ENCODE data around the gene JAKMIP3.
"Not testable (repeated sequence)": the region's sequence is repeated elsewhere in the genome, so short reads cannot be mapped to it uniquely, and the experiment has no call there.

The JAKMIP3 gene

GRCh38 chr10:132077091-132077490, 11.3 kb downstream of the JAKMIP3 start (continued):
- TF ChIP-seq ZNF8 (CRISPR knock-in tag; IDR thresholded peaks at IDR 0.05) (no peak), OSR1 (CRISPR knock-in tag; IDR thresholded peaks at IDR 0.05) (no peak), GLIS3 (CRISPR knock-in tag; IDR thresholded peaks at IDR 0.05) (no peak), CSDC2 (CRISPR knock-in tag; IDR thresholded peaks at IDR 0.05) (no peak), ISL1 (CRISPR knock-in tag; IDR thresholded peaks at IDR 0.05) (no peak), ZNF70 (CRISPR knock-in tag; IDR thresholded peaks at IDR 0.05) (no peak), SNAI2 (CRISPR knock-in tag; IDR thresholded peaks at IDR 0.05) (no peak)

GRCh38 chr10:132078746-132079345, 13.1 kb downstream of the JAKMIP3 start:
- no peak for ATAC-seq
- TF ChIP-seq PPARA (CRISPR knock-in tag; IDR thresholded peaks at IDR 0.05; ENCODE audit: borderline replicate concordance) (no peak), CSDC2 (CRISPR knock-in tag; IDR thresholded peaks at IDR 0.05) (no peak), TSHZ2 (CRISPR knock-in tag; IDR thresholded peaks at IDR 0.05) (no peak), ZNF565 (CRISPR knock-in tag; conservative IDR thresholded peaks at IDR 0.05; ENCODE audit: low read depth) (no peak), ZNF8 (CRISPR knock-in tag; IDR thresholded peaks at IDR 0.05) (no peak), RARB (CRISPR knock-in tag; IDR thresholded peaks at IDR 0.05) (no peak), ZFP3 (CRISPR knock-in tag; IDR thresholded peaks at IDR 0.05) (no peak), ZC3H10 (CRISPR knock-in tag; IDR thresholded peaks at IDR 0.05) (no peak), ARNTL (CRISPR knock-in tag; IDR thresholded peaks at IDR 0.05; ENCODE audit: borderline replicate concordance, low read depth) (no peak), CSRNP3 (CRISPR knock-in tag; IDR thresholded peaks at IDR 0.05) (no peak), CREB5 (CRISPR knock-in tag; IDR thresholded peaks at IDR 0.05; ENCODE audit: low read depth) (no peak), ZFP30 (CRISPR knock-in tag; IDR thresholded peaks at IDR 0.05) (no peak), TOX (CRISPR knock-in tag; IDR thresholded peaks at IDR 0.05; ENCODE audit: borderline replicate concordance) (no peak), ISL1 (CRISPR knock-in tag; IDR thresholded peaks at IDR 0.05) (no peak), BACH2 (CRISPR knock-in tag; IDR thresholded peaks at IDR 0.05; ENCODE audit: borderline replicate concordance) (no peak), ESRRG (CRISPR knock-in tag; IDR thresholded peaks at IDR 0.05) (no peak)

GRCh38 chr10:132084384-132084783, 18.6 kb downstream of the JAKMIP3 start:
- ATAC-seq, result not testable (repeated sequence)

- ATAC-seq, result not testable (repeated sequence)
Measured at GRCh38 chr10:132093236-132093635, 27.5 kb downstream of the JAKMIP3 start.

- ATAC-seq, result no peak
- TF ChIP-seq SNAI2 (CRISPR knock-in tag; IDR thresholded peaks at IDR 0.05), result no peak
Measured at GRCh38 chr10:132094581-132095234, 29.0 kb downstream of the JAKMIP3 start.

Data from SK-N-SH treated with all-trans-retinoic acid at 6 μM for 48 hours (cell line).